HCT116 (cell line): ENCODE measurements around the gene CEP70. TPM values are rescaled to one million over a fixed set of nuclear protein-coding genes. Genes with fewer than 3 reads are reported as not detected.

Source experiments
- ATAC-seq: fragments of 200-7000 bp; cut with Tn5 transposase; 2 replicates; pipeline ENCODE4 v1.9.1; 2020; ENCODE audit warnings: mild to moderate bottlenecking, moderate library complexity
- BruUV-seq: library from RNA; stranded (reverse); fragments of 400-500 nt; replicated peaks from 2 replicates; lab custom pipeline; 2021; lab: Mats Ljungman, UMichigan
- CTCF ChIA-PET: fragments of 300-600 bp; sonication (Branson Sonifier 250); formaldehyde crosslinking; loops from one replicate; lab custom pipeline; 2021; ENCODE audit warnings: antibody characterized with exemption; lab: Charles Lee
- POLR2A ChIA-PET: fragments of 300-600, 350-600 bp; sonication (Branson Sonifier 250); formaldehyde crosslinking; loops from one replicate; lab custom pipeline; 2021; ENCODE audit warnings: antibody characterized with exemption; lab: Charles Lee
- RAD21 ChIA-PET, 2 experiments: fragments of 300-600 bp; sonication (Branson Sonifier 250); formaldehyde crosslinking; loops; one replicate each; lab custom pipeline; 2023; ENCODE audit warnings: low total read pairs in 2 of 2; ENCODE audit not compliant: uncharacterized antibody in 2 of 2, unreplicated experiment in 2 of 2, low non-redundant PET in 1 of 2; lab: Charles Lee
- DNase-seq: peaks from one replicate; pipeline ENCODE4 v3.0.0-alpha.2; 2010; ENCODE audit warnings: low read depth, low spot score
- H2AFZ ChIP-seq: fragments of 200-600 bp; shearing (Covaris generic), sonication (generic); 2 replicates; pipeline ENCODE4 v1.6.1; 2017; ENCODE audit warnings: low read depth, mixed run types, mixed read lengths, antibody characterized with exemption, low read length; ENCODE audit not compliant: poor library complexity, severe bottlenecking
- H3K27ac ChIP-seq: 2 replicates; pipeline ENCODE4 v1.5.1; 2012; ENCODE audit warnings: low read depth, low read length
- H3K27me3 ChIP-seq: fragments of 200-600 bp; sonication (generic); 2 replicates; pipeline ENCODE4 v1.6.1; 2016; ENCODE audit warnings: mixed run types, low read length, mixed read lengths; ENCODE audit not compliant: insufficient read depth
- H3K36me3 ChIP-seq, 2 experiments: fragments of 200-500 bp in 1 of 2; fragments of 200-600 bp in 1 of 2; sonication (Bioruptor generic) in 1 of 2; sonication (generic) in 1 of 2; 2 replicates each; pipeline versions ENCODE4 v1.5.1 to v1.6.1; 2014 to 2016; ENCODE audit warnings: low read length in 2 of 2, inconsistent platforms in 1 of 2, mixed read lengths in 1 of 2, mixed run types in 1 of 2; ENCODE audit not compliant: insufficient read depth in 2 of 2, control insufficient read depth in 1 of 2
- H3K4me1 ChIP-seq, 2 experiments: fragments of 200-600 bp in 1 of 2; sonication (generic) in 1 of 2; 2 replicates each; pipeline versions ENCODE4 v1.5.1 to v1.6.1; 2012 to 2017; ENCODE audit warnings: low read length in 2 of 2, inconsistent platforms in 1 of 2, mild to moderate bottlenecking in 1 of 2, mixed read lengths in 1 of 2, mixed run types in 1 of 2, moderate library complexity in 1 of 2; ENCODE audit not compliant: insufficient read depth in 2 of 2, control insufficient read depth in 1 of 2
- H3K4me2 ChIP-seq: fragments of 200-600 bp; sonication (generic); 2 replicates; pipeline ENCODE4 v1.6.1; 2017; ENCODE audit warnings: mixed run types, low read length, mixed read lengths
- H3K4me3 ChIP-seq, 2 experiments: fragments of 200-600 bp in 1 of 2; sonication (generic) in 1 of 2; replicated peaks in 1 of 2; 2 replicates each; pipeline ENCODE4 v1.5.1; 2011 to 2016; ENCODE audit warnings: low read length in 2 of 2, control low read depth in 1 of 2, low read depth in 1 of 2, mild to moderate bottlenecking in 1 of 2, mixed read lengths in 1 of 2, mixed run types in 1 of 2
- H3K79me2 ChIP-seq: fragments of 200-600 bp; sonication (generic); 2 replicates; pipeline ENCODE4 v1.6.1; 2017; ENCODE audit warnings: mild to moderate bottlenecking, mixed run types, low read length, moderate library complexity, mixed read lengths; ENCODE audit not compliant: insufficient read depth
- H3K9ac ChIP-seq: fragments of 200-600 bp; sonication (generic); 2 replicates; pipeline ENCODE4 v1.6.1; 2016; ENCODE audit warnings: low read length, mixed read lengths
- H3K9me2 ChIP-seq: fragments of 200-600 bp; sonication (generic), shearing (Covaris generic); 2 replicates; pipeline ENCODE4 v1.6.1; 2017; ENCODE audit warnings: mixed run types, mild to moderate bottlenecking, moderate library complexity; ENCODE audit not compliant: insufficient read depth
- H3K9me3 ChIP-seq, 2 experiments: fragments of 200-500 bp in 1 of 2; fragments of 200-600 bp in 1 of 2; sonication (Bioruptor generic) in 1 of 2; sonication (generic) in 1 of 2; 2 replicates each; pipeline ENCODE4 v1.6.1; 2014 to 2017; ENCODE audit warnings: low read length in 2 of 2, mixed read lengths in 2 of 2, inconsistent platforms in 1 of 2, low read depth in 1 of 2, mild to moderate bottlenecking in 1 of 2, mixed run types in 1 of 2, moderate library complexity in 1 of 2; ENCODE audit not compliant: control insufficient read depth in 1 of 2, insufficient read depth in 1 of 2
- H4K20me1 ChIP-seq: fragments of 200-600 bp; sonication (generic), shearing (Covaris generic); 2 replicates; pipeline ENCODE4 v1.6.1; 2017; ENCODE audit warnings: mixed run types, mild to moderate bottlenecking, moderate library complexity; ENCODE audit not compliant: insufficient read depth
- ATF3 ChIP-seq: IDR thresholded peaks from 2 replicates; pipeline ENCODE4 v1.6.1; 2012
- CBX3 ChIP-seq: IDR thresholded peaks from 2 replicates; pipeline ENCODE4 v1.6.1; 2012; ENCODE audit warnings: low read depth
- CTCF ChIP-seq, 3 experiments: fragments of 200-600 bp in 1 of 3; sonication (generic) in 1 of 3; IDR thresholded peaks in 2 of 3; conservative IDR thresholded peaks in 1 of 3; 2 replicates each; pipeline ENCODE4 v1.5.1; 2012 to 2017; ENCODE audit warnings: low read depth in 2 of 3, low read length in 2 of 3, antibody characterized with exemption in 1 of 3, borderline replicate concordance in 1 of 3, control low read depth in 1 of 3, mild to moderate bottlenecking in 1 of 3, mixed read lengths in 1 of 3, mixed run types in 1 of 3, moderate library complexity in 1 of 3; ENCODE audit not compliant: insufficient read depth in 1 of 3
- EGR1 ChIP-seq: IDR thresholded peaks from 2 replicates; pipeline ENCODE4 v1.6.1; 2012; ENCODE audit warnings: low read depth
- ELF1 ChIP-seq: IDR thresholded peaks from 2 replicates; pipeline ENCODE4 v1.6.1; 2012; ENCODE audit warnings: low read depth, borderline replicate concordance
- EZH2 ChIP-seq: fragments of 200-600 bp; sonication (generic); IDR thresholded peaks from 2 replicates; pipeline ENCODE4 v1.6.1; 2017; ENCODE audit warnings: antibody characterized with exemption, mixed run types
- POLR2A ChIP-seq: IDR thresholded peaks from 2 replicates; pipeline ENCODE4 v1.7.0; 2011; ENCODE audit warnings: borderline replicate concordance; ENCODE audit not compliant: insufficient read depth, insufficient read length; ENCODE audit errors: extremely low read depth
- POLR2AphosphoS5 ChIP-seq: IDR thresholded peaks from 2 replicates; pipeline ENCODE4 v1.6.1; 2011; ENCODE audit warnings: mild to moderate bottlenecking, low read depth, low read length, moderate library complexity
- SIN3A ChIP-seq: IDR thresholded peaks from 2 replicates; pipeline ENCODE4 v1.6.1; 2012; ENCODE audit warnings: low read depth
- SP1 ChIP-seq: IDR thresholded peaks from 2 replicates; pipeline ENCODE4 v1.6.1; 2012; ENCODE audit warnings: low read depth
- SRF ChIP-seq: IDR thresholded peaks from 2 replicates; pipeline ENCODE4 v1.6.1; 2012; ENCODE audit warnings: low read depth
- TCF7L2 ChIP-seq: IDR thresholded peaks from 2 replicates; pipeline ENCODE4 v1.7.0; 2011; ENCODE audit warnings: borderline replicate concordance, inconsistent platforms; ENCODE audit not compliant: insufficient read depth, insufficient read length; ENCODE audit errors: extremely low read depth
- ZNF274 ChIP-seq: fragments of 200-500 bp; sonication (Bioruptor generic); IDR thresholded peaks from 2 replicates; pipeline ENCODE4 v1.6.1; 2014; ENCODE audit warnings: mild to moderate bottlenecking, low read depth, low read length, inconsistent platforms
- intact Hi-C: fragments of 100-400 bp; cut with micrococcal nuclease; formaldehyde crosslinking; loops from 2 replicates; pipeline ENCODE4 v1.10.0; 2022
- total RNA-seq: library from RNA; stranded (reverse); gene quantifications from one replicate; pipeline ENCODE4 v1.2.1, GENCODE V29; 2021; ENCODE audit not compliant: unreplicated experiment

The CEP70 gene
- total RNA-seq, 1 experiment from 2014 or later, result 38.7 TPM

- ChIA-PET CTCF (interaction anchor here (0.9 kb wide), 1 partner anchor 13 kb away, joined by 3 read pairs; no protein-coding TSS in a partner anchor), POLR2A (no interaction called here), RAD21 (no interaction called here)
- ATAC-seq, result no peak
- Histone ChIP-seq H4K20me1 (no peaks in the 10 kb centered on the region), H3K4me2 (no peak overlapping the region), H3K4me3 (no peak overlapping the region), H3K27ac (no peak overlapping the region), H2AFZ (no peak overlapping the region), H3K9ac (no peak overlapping the region), H3K9me2 (no peaks in the 10 kb centered on the region), H3K36me3 (no peaks in the 10 kb centered on the region), H3K27me3 (no peaks in the 10 kb centered on the region), H3K79me2 (no peaks in the 10 kb centered on the region), H3K4me1 (peaks cover 0 to 6% of the 10 kb centered on the region in 2 experiments; a peak in 1 of 4 replicates), H3K9me3 (no peaks in the 10 kb centered on the region)
- intact Hi-C loops, result no loop called here
- no peak for TF ChIP-seq ELF1
- TF ChIP-seq CTCF (IDR thresholded peaks at IDR 0.05 in 2 of 3, conservative IDR thresholded peaks at IDR 0.05 in 1 of 3; ENCODE audit: borderline replicate concordance in 1 of 3, insufficient read depth in 1 of 3, low read depth in 2 of 3, low read length in 2 of 3), result no peak
- no peak for TF ChIP-seq ZNF274
- TF ChIP-seq POLR2A, result no peak
- TF ChIP-seq ATF3, result no peak
- no peak for TF ChIP-seq SRF
- no peak for TF ChIP-seq CBX3
- no peak for TF ChIP-seq POLR2AphosphoS5
- no peak for TF ChIP-seq SIN3A
- BruUV-seq, result no TSS peak
- DNase-seq, result no peak
Observed at GRCh38 chr3:138465925-138466324, 128.1 kb downstream of the CEP70 start.

- no peak overlapping the region for H3K9ac ChIP-seq
- H3K9me2 ChIP-seq, result no peaks in the 10 kb centered on the region
- POLR2A ChIA-PET, result no interaction called here
- H3K9me3 ChIP-seq, result no peaks in the 10 kb centered on the region
- RAD21 ChIA-PET, result no interaction called here
- no peak overlapping the region for H3K4me2 ChIP-seq
- intact Hi-C loops, result no loop called here
- H3K79me2 ChIP-seq, result no peaks in the 10 kb centered on the region
- DNase-seq (no peak), ATAC-seq (no peak)
- H4K20me1 ChIP-seq, result no peaks in the 10 kb centered on the region
- no TSS peak for BruUV-seq
- H3K27me3 ChIP-seq, result no peaks in the 10 kb centered on the region
- no peak overlapping the region for H2AFZ ChIP-seq
- H3K4me3 ChIP-seq, result no peak overlapping the region
- peaks cover 0 to 6% of the 10 kb centered on the region in 2 experiments; a peak in 1 of 4 replicates for H3K4me1 ChIP-seq
- CTCF ChIA-PET, result interaction anchor here (0.9 kb wide), 1 partner anchor 14 kb away, joined by 3 read pairs; no protein-coding TSS in a partner anchor
- no peaks in the 10 kb centered on the region for H3K36me3 ChIP-seq
- H3K27ac ChIP-seq, result no peak overlapping the region
- TF ChIP-seq POLR2A (no peak), SP1 (no peak), ELF1 (no peak), TCF7L2 (no peak), CTCF (IDR thresholded peaks at IDR 0.05 in 2 of 3, conservative IDR thresholded peaks at IDR 0.05 in 1 of 3; ENCODE audit: borderline replicate concordance in 1 of 3, insufficient read depth in 1 of 3, low read depth in 2 of 3, low read length in 2 of 3) (no peak), SIN3A (no peak), ZNF274 (no peak), POLR2AphosphoS5 (no peak), EGR1 (no peak), EZH2 (no peak)
Observed at GRCh38 chr3:138465451-138465850, 128.6 kb downstream of the CEP70 start.
